BLaER1 treated with 17β-estradiol and CSF1 and Interleukin-3, amounts not matched to agents 10 nM and 100 nM (cell line): ENCODE data around the gene TIGAR.

ENCODE experiments used
- H3K27ac ChIP-seq, 11 experiments: shearing (Covaris generic); formaldehyde crosslinking; 2 replicates each; pipeline ENCODE4 v1.8.1; 2022
- H3K27me3 ChIP-seq, 11 experiments: shearing (Covaris generic); formaldehyde crosslinking; 2 replicates each; pipeline ENCODE4 v1.8.1; 2022
- H3K36me3 ChIP-seq, 11 experiments: shearing (Covaris generic); formaldehyde crosslinking; 2 replicates each; pipeline ENCODE4 v1.8.1; 2022
- H3K4me1 ChIP-seq, 10 experiments: shearing (Covaris generic); formaldehyde crosslinking; 2 replicates each; pipeline ENCODE4 v1.8.1; 2022
- H3K4me2 ChIP-seq, 11 experiments: shearing (Covaris generic); formaldehyde crosslinking; 2 replicates each; pipeline ENCODE4 v1.8.1; 2022
- H3K4me3 ChIP-seq, 10 experiments: shearing (Covaris generic); formaldehyde crosslinking; 2 replicates each; pipeline ENCODE4 v1.8.1; 2022
- H3K9ac ChIP-seq, 11 experiments: shearing (Covaris generic); formaldehyde crosslinking; 2 replicates each; pipeline ENCODE4 v1.8.1; 2022
- H3K9me3 ChIP-seq, 11 experiments: shearing (Covaris generic); formaldehyde crosslinking; replicated peaks in 1 of 11; 2 replicates each; pipeline ENCODE4 v1.8.1; 2022
- H4K20me1 ChIP-seq, 11 experiments: shearing (Covaris generic); formaldehyde crosslinking; 2 replicates each; pipeline ENCODE4 v1.8.1; 2022
- Cebpa-rat ChIP-seq, 11 experiments: shearing (Covaris generic); IDR thresholded peaks; 2 replicates each; pipeline ENCODE4 v1.8.1; 2022

TIGAR gene

DNA sequence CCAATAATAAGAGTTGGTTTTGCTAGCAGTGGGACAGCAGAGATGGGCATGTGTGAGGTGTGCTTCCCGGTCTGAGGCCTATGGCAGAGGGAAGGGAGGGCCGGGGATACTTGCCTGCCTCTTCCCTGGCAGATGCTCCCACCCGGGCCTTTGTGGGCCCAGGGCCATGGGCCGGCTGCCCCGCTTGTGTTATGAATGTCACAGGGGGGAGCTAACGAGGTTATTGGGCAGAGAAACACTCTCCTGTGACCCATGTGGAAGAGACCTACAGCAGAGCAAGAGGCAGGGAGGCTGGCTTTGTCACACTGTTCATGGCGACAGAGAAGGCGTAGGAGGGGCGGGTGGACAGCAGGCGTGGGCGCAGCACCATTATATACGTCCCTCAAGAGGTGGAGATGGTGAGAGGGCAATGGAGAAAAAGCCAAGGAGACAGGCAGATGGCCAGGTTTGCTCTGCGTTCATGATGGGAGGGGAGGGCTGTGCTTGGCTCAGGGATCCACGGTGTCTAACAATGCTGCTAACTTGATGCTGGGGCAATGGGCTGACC lies 34.2 kb upstream of the TIGAR start:
- Histone ChIP-seq H3K9me3 (no peaks in the 10 kb centered on the region), H4K20me1 (no peaks in the 10 kb centered on the region), H3K27me3 (no peaks in the 10 kb centered on the region), H3K4me3 (no peak overlapping the region), H3K4me2 (peak overlapping the region in 3 of 11 experiments; percentile 86 to 97 (median 95); a peak in 6 of 22 replicates), H3K9ac (no peak overlapping the region), H3K4me1 (peaks cover 15 to 59% (median 37%) of the 10 kb centered on the region in 10 experiments), H3K36me3 (no peaks in the 10 kb centered on the region), H3K27ac (no peak overlapping the region)
- TF ChIP-seq Cebpa-rat (IDR thresholded peaks at IDR 0.05): no peak

DNA sequence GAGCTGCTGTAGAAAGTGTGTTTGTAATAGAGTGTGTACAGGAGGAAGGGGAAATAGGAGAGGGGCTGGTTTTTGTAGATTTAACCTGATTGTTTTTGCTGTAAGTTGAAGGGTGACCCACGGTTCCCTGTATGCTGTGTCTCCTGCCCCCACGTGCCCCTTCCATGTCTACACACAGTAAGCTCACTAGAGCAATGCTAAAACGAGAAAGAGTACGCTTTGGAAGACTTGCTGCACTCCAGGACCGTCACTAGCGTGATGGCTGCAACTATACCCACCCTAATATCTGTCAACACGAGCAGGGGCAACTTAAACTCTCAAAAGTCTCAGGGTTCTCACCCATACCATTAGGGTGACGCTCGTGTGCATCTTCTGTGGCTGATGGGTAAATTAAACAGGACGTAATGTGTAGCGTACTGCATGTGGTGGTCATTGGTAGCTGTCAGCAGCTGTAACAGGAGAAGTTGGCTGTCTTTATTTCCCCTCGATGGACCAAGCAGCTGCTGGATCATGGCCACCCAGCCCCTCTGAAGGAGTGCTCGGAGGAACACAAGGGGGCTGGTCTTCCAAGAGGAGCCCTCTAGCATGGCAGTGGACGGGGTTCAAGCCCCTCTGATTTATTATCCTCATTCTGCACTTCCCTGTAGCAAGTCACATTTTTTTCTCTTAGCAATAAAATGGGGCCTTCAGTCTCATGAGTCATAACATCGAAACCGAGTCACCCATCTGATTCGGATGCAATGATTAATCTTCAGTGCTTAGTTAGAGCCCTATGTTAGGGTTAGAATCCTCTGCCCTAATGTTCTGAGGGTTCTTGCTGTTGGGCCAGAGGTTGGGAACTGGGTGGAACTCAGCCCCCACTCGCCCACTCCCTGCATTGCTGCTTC lies 33.4 kb upstream of the TIGAR start:
- Histone ChIP-seq H3K4me1 (peaks cover 15 to 59% (median 37%) of the 10 kb centered on the region in 10 experiments), H3K9ac (no peak overlapping the region), H3K4me3 (no peak overlapping the region), H3K27me3 (no peaks in the 10 kb centered on the region), H3K27ac (peak overlapping the region in 2 of 11 experiments; percentile 81 to 88; a peak in 3 of 22 replicates), H4K20me1 (no peaks in the 10 kb centered on the region; a peak in 1 of 22 replicates), H3K9me3 (no peaks in the 10 kb centered on the region), H3K36me3 (no peaks in the 10 kb centered on the region), H3K4me2 (peak overlapping the region in 7 of 11 experiments; percentile 76 to 97 (median 86); a peak in 12 of 22 replicates)
- no peak for TF ChIP-seq Cebpa-rat (IDR thresholded peaks at IDR 0.05)

DNA sequence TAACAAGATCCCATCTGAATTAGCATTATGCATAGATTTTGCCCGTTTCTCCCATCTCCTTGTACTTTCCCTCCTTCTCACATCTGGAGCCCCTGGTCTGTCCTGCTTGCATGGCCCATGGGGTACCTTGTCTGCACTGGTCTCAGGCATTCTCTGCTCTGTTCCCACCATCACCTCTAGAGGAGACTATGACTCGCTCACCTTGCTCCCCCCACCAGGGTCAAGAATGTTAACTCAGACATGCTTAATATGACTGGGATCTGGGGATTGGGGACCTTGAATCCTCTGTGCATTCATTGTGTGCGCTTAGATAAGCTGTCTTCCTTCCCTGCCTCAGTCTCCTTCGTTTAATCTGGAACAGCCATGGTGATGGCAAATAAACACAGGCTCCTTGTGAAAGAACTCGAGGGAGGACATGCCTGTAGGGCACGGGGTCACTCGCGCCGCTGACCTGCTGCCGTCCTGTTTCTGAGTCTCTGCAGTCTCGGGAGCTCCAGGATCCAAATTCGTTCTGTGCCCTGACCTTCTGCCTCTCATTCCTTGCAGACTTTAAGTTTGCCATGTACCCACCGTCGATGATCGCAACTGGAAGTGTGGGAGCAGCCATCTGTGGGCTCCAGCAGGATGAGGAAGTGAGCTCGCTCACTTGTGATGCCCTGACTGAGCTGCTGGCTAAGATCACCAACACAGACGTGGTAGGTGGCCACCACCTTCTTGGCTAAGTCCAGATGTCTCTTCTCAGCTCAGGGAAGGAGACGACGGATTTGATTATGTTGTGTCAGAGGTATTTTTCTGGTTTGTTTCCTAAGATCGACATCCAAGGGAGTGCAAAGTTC lies 32.5 kb upstream of the TIGAR start:
- Histone ChIP-seq H3K4me1 (peaks cover 15 to 59% (median 37%) of the 10 kb centered on the region in 10 experiments), H3K4me3 (peak overlapping the region in 1 of 10 experiments; percentile 34; a peak in 2 of 20 replicates), H4K20me1 (no peaks in the 10 kb centered on the region; a peak in 1 of 22 replicates), H3K4me2 (peak overlapping the region; percentile 57 to 97 (median 86)), H3K9me3 (no peaks in the 10 kb centered on the region), H3K36me3 (no peaks in the 10 kb centered on the region), H3K27ac (peak overlapping the region in 6 of 11 experiments; percentile 72 to 90 (median 78); a peak in 13 of 22 replicates), H3K9ac (peak overlapping the region in 5 of 11 experiments; percentile 65 to 79 (median 73); a peak in 7 of 22 replicates), H3K27me3 (no peaks in the 10 kb centered on the region)
- TF ChIP-seq Cebpa-rat (IDR thresholded peaks at IDR 0.05): no peak

DNA sequence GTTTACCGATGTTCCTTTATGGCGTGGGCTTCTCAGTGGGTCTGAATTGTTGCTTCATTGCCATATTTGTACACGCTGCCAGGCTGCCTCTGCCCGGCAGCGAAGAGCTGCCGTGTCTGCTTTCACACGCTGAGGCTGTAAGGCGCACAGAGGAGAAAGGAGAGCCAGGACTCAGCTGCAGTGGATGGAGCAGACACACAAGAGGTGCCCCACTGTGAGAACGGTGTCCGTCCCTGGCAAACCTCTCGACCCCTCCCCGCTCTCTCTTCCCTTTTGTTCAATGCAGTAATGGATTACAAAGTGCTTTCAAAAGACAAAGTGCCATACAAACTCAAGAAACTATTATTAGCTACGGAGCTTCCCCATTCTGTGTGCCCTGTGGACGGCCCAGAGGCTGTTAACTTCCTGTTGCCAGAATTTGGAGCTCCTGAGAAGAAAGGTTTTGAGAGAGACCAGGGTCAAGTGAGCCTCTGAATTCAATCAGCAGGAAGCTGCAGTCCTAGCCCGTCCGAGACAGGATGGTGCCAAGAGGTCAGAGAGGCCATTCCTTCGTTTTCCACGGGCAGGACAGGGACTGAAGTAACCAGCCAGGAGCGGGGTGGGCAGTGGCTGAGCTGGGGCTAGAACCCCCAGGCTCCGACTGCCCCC lies 31.7 kb upstream of the TIGAR start:
- peaks cover 15 to 59% (median 37%) of the 10 kb centered on the region in 10 experiments for H3K4me1 ChIP-seq
- no peaks in the 10 kb centered on the region for H3K9me3 ChIP-seq
- peak overlapping the region; percentile 11 to 79 (median 62); a peak in 18 of 22 replicates for H3K9ac ChIP-seq
- no peak for TF ChIP-seq Cebpa-rat (IDR thresholded peaks at IDR 0.05)
- H3K27me3 ChIP-seq: no peaks in the 10 kb centered on the region
- H3K27ac ChIP-seq: peak overlapping the region in 9 of 11 experiments; percentile 59 to 90 (median 73); a peak in 18 of 22 replicates
- H3K4me3 ChIP-seq: peak overlapping the region in 5 of 10 experiments; percentile 10 to 41 (median 32); a peak in 7 of 20 replicates
- H4K20me1 ChIP-seq: no peaks in the 10 kb centered on the region; a peak in 1 of 22 replicates
- H3K36me3 ChIP-seq: no peaks in the 10 kb centered on the region
- H3K4me2 ChIP-seq: peak overlapping the region; percentile 57 to 97 (median 86)

DNA sequence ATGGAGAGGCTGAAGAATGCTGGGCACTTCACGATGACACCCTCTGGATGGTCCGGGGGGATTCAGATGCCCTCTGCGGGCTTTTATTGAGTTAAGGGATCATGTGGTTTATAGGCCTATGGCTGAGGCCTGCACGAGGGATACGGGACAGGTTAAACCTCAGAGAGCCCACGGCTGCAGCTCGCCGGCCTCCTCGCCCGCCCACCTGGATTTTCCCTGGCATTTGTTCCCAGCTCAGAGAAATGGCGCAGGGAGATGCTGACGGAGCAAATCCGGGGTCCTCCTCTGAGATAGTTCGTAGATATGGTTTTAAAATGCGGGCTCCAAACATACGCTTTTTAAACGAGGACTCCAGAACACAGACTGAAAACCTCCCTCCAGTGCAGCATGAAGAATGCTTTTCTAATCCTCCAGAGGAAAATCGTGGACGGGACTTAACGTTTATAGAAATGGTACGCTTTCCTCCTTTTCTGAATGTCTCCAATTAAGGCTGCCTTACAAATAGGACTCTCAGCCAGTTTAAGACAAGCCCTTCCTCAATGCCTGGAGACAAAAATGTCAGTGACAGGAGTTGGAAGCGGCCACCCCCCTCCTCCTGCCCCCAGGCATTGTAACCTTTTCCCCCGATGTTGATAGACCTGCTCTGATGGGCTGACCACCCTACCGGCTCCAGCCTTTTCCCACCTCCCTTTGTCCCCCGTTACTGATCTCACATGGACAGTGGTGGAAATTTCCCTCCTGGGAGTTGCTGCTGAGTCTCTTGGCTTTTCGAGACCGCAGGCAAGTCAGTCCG lies 30.8 kb upstream of the TIGAR start:
- H3K27ac ChIP-seq: peak overlapping the region in 9 of 11 experiments; percentile 59 to 90 (median 73); a peak in 17 of 22 replicates
- no peaks in the 10 kb centered on the region for H3K36me3 ChIP-seq
- H3K4me1 ChIP-seq: peaks cover 15 to 59% (median 37%) of the 10 kb centered on the region in 10 experiments
- H3K4me2 ChIP-seq: peak overlapping the region; percentile 57 to 97 (median 86)
- H4K20me1 ChIP-seq: no peaks in the 10 kb centered on the region; a peak in 1 of 22 replicates
- H3K9ac ChIP-seq: peak overlapping the region in 10 of 11 experiments; percentile 11 to 79 (median 64); a peak in 14 of 22 replicates
- TF ChIP-seq Cebpa-rat (IDR thresholded peaks at IDR 0.05): no peak
- no peaks in the 10 kb centered on the region for H3K9me3 ChIP-seq
- H3K27me3 ChIP-seq: no peaks in the 10 kb centered on the region
- peak overlapping the region in 4 of 10 experiments; percentile 10 to 41 (median 33); a peak in 5 of 20 replicates for H3K4me3 ChIP-seq

DNA sequence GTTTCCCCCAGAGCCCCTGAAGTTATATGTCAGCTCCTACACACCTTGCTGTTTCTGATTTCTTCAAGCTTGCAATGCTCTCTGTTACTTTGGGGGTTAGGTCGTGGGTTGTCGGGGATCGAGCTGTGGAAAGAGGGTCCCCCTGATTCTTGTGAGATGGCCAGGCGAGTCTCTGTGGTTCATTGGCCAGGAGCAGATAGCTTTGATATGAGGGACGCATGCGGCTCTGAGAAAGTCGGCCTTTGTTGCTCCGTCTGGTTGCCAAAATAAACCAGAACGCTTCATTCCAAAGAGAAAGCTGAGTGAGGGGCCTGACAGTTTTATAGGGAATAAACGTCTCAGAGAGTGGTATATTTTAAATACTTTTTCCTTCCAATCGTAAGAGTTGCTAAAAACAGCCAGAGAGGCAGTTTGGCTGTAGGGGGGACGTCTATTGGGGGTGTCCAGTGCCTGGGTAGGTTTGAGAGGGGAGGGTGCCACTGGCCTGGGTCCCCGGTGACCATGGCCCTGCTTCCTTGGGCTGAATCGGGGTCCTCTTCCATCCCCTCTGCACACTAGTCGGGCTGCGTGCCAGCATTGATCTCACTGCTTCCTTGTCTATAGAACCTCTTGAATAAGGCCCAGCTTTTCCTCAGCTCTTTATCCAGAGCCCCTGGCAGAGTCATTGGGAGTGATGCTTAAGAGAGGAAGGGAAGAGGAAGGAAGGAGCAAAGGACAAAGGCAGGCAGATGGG lies 28.5 kb upstream of the TIGAR start:
- no peak overlapping the region for H3K27ac ChIP-seq
- TF ChIP-seq Cebpa-rat (IDR thresholded peaks at IDR 0.05): no peak
- no peaks in the 10 kb centered on the region for H3K27me3 ChIP-seq
- no peaks in the 10 kb centered on the region; a peak in 1 of 22 replicates for H4K20me1 ChIP-seq
- no peak overlapping the region for H3K4me3 ChIP-seq
- no peaks in the 10 kb centered on the region for H3K9me3 ChIP-seq
- no peak overlapping the region for H3K4me2 ChIP-seq
- H3K4me1 ChIP-seq: peaks cover 15 to 40% (median 29%) of the 10 kb centered on the region in 10 experiments
- no peaks in the 10 kb centered on the region for H3K36me3 ChIP-seq
- no peak overlapping the region for H3K9ac ChIP-seq

DNA sequence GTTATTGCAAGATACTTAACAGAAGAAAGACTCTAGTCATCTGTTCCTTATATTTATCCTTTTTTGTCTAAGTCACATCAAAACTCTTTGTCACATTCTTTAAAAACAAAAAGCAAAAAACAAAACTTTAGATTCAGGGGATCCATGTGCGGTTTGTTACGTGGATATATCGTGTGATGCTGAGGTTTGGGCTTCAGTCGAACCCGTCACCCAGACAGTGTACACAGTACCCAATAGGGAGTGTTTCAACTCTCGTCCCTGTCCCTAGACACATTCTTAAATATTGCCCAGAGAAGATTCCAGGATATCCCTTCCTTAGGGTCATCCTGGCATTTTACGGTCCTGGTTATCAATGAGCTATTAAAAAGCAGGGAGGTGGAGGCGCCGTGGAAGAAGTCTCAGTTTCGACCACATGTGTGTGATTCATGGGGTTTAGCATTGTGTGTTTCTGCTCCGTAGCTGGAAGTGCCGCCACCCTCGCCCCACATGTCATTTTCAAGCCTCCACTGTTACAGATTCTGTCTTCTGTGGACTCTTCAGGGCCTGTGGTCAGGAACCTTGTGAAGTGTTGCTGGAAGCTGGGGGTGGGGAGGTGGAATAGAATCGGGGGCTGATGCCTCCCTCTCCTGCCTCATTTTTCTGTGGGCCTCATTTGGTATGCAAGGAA lies 27.6 kb upstream of the TIGAR start:
- peaks cover 15 to 30% (median 20%) of the 10 kb centered on the region in 10 experiments for H3K4me1 ChIP-seq
- no peaks in the 10 kb centered on the region; a peak in 1 of 22 replicates for H4K20me1 ChIP-seq
- H3K27ac ChIP-seq: no peak overlapping the region
- H3K9me3 ChIP-seq: no peaks in the 10 kb centered on the region
- 0 out of 22 replicates have a peak overlapping the region, but pooled peaks of 1 of the 11 experiments have one; percentile 11 for H3K4me2 ChIP-seq
- no peaks in the 10 kb centered on the region for H3K27me3 ChIP-seq
- H3K4me3 ChIP-seq: no peak overlapping the region
- no peak overlapping the region for H3K9ac ChIP-seq
- no peaks in the 10 kb centered on the region for H3K36me3 ChIP-seq
- TF ChIP-seq Cebpa-rat (IDR thresholded peaks at IDR 0.05): no peak
